Right atrium auricular region (tissue), 2 donors: Measurements from ENCODE around the gene POLL. TPM values are rescaled to one million over a fixed set of nuclear protein-coding genes. Genes with fewer than 3 reads are reported as not detected.

Experiments used
- DNase-seq: peaks from one replicate; pipeline ENCODE4 v3.0.0-alpha.2; 2019; ENCODE audit warnings: low spot score
- H3K27ac ChIP-seq, 2 donors: fragments of 200-600 bp; sonication (generic); 1 replicate in 1 of 2; 2 replicates in 1 of 2; pipeline ENCODE4 v1.5.1; 2016 to 2019
- H3K27me3 ChIP-seq, 2 donors: fragments of 200-600 bp; sonication (generic); one replicate each; pipeline versions ENCODE4 v1.5.1 to v1.6.0; 2017 to 2019
- H3K36me3 ChIP-seq: fragments of 200-600 bp; sonication (generic); one replicate; pipeline ENCODE4 v1.5.1; 2016
- H3K4me1 ChIP-seq, 2 donors: fragments of 200-600 bp; sonication (generic); one replicate each; pipeline versions ENCODE4 v1.5.1 to v1.6.0; 2017 to 2019
- H3K4me3 ChIP-seq, 2 donors: fragments of 200-600 bp; sonication (generic); 1 replicate in 1 of 2; 2 replicates in 1 of 2; pipeline ENCODE4 v1.5.1; 2017 to 2019; ENCODE audit warnings: mild to moderate bottlenecking in 1 of 2, moderate library complexity in 1 of 2
- H3K9me3 ChIP-seq, 2 donors: fragments of 200-600 bp; sonication (generic); one replicate each; pipeline ENCODE4 v1.5.1; 2019
- CTCF ChIP-seq, 2 donors: fragments of 200-600 bp; sonication (generic); IDR thresholded peaks; one replicate each; pipeline ENCODE4 v1.5.1; 2019; ENCODE audit warnings: antibody characterized with exemption in 2 of 2
- microRNA-seq, 2 donors: library from miRNA; unstranded; fragments of <30 nt; microRNA quantifications; one replicate each; pipeline ENCODE4, GENCODE V29; 2016 to 2017; ENCODE audit warnings: borderline number of aligned reads in 2 of 2, borderline replicate concordance in 1 of 2
- total RNA-seq, 2 donors: library from RNA; depleted of rRNA; stranded (reverse); fragments of >200 nt; gene quantifications; one replicate each; pipeline ENCODE4 v1.1.0, GENCODE V29; 2016

The POLL gene
- total RNA-seq, 2 donors from 2014 or later = 13.0 to 25.5 TPM

- Histone ChIP-seq H3K4me1 (no peaks in the 10 kb centered on the region), H3K9me3 (no peaks in the 10 kb centered on the region), H3K36me3 (peaks cover 39% of the 10 kb centered on the region), H3K27ac (no peak overlapping the region), H3K4me3 (no peak overlapping the region), H3K27me3 (no peaks in the 10 kb centered on the region)
- no peak for DNase-seq
- no peak for TF ChIP-seq CTCF (IDR thresholded peaks at IDR 0.05)
Observed at GRCh38 chr10:101535949-101536348, 52.1 kb downstream of the POLL start.

GRCh38 chr10:101529725-101530553 lies 58.1 kb downstream of the POLL start:
- no peak for DNase-seq
- Histone ChIP-seq H3K36me3 (peaks cover 19% of the 10 kb centered on the region), H3K27ac (no peak overlapping the region), H3K4me3 (no peak overlapping the region), H3K27me3 (no peaks in the 10 kb centered on the region), H3K9me3 (no peaks in the 10 kb centered on the region), H3K4me1 (no peaks in the 10 kb centered on the region)
- no peak for TF ChIP-seq CTCF (IDR thresholded peaks at IDR 0.05)

GRCh38 chr10:101529207-101529606 lies 58.9 kb downstream of the POLL start:
- H3K27ac ChIP-seq = no peak overlapping the region
- no peak overlapping the region for H3K4me3 ChIP-seq
- H3K27me3 ChIP-seq = no peaks in the 10 kb centered on the region
- peaks cover 19% of the 10 kb centered on the region for H3K36me3 ChIP-seq
- DNase-seq = no peak
- no peak for TF ChIP-seq CTCF (IDR thresholded peaks at IDR 0.05)
- no peaks in the 10 kb centered on the region for H3K4me1 ChIP-seq
- H3K9me3 ChIP-seq = no peaks in the 10 kb centered on the region

Small RNA genes within 50 kb of the gene (microRNA-seq; reads per million reads assigned to microRNA genes)
- 0 reads per million in 2 donors for gene MIR3158-1
- gene MIR3158-2 = 0 reads per million in 2 donors

Other genes with a start within 250 kb of the POLL start
- 10 to 100 TPM; 19.8 to 22.4 TPM for gene BTRC, start 234.1 kb downstream of the POLL start, total RNA-seq
- 10 to 100 TPM; 32.0 to 40.3 TPM for gene DPCD, start 64 bp upstream of the POLL start, total RNA-seq
- gene FBXW4, start 106.9 kb upstream of the POLL start, total RNA-seq = 10 to 100 TPM; 75.2 to 95.1 TPM
- not detected for gene FGF8, start 187.9 kb upstream of the POLL start, total RNA-seq
- 10 to 100 TPM in 1 of 2 donors, 1 to 10 TPM in 1; 6.2 to 14.7 TPM for gene NPM3, start 195.2 kb upstream of the POLL start, total RNA-seq
- gene OGA, start 230.2 kb upstream of the POLL start, total RNA-seq = 10 to 100 TPM; 41.6 to 50.9 TPM